SIG-M5 (cell line): Measurements from ENCODE around the gene PPP3CA.
A peak's percentile ranks its signal among the peaks of the same experiment; 100 is the strongest.
"Not testable (repeated sequence)": the region's sequence is repeated elsewhere in the genome, so short reads cannot be mapped to it uniquely, and the experiment has no call there.

ENCODE experiments used
- DNase-seq: peaks from one replicate; lab custom pipeline; 2025; lab: John Stamatoyannopoulos, UW

PPP3CA gene

GRCh38 chr4:101101072-101101471, 246.3 kb downstream of the PPP3CA start:
- DNase-seq, result no peak

- no peak for DNase-seq
Observed at GRCh38 chr4:101098666-101099400, 248.5 kb downstream of the PPP3CA start.

GRCh38 chr4:101092609-101093008, 254.7 kb downstream of the PPP3CA start:
- DNase-seq, result not testable (repeated sequence)

- DNase-seq, result no peak
Observed at GRCh38 chr4:101089168-101089567, 258.2 kb downstream of the PPP3CA start.

- DNase-seq, result no peak
Observed at GRCh38 chr4:101086801-101087586, 260.3 kb downstream of the PPP3CA start.

- DNase-seq, result no peak
Observed at GRCh38 chr4:101083131-101083530, 264.2 kb downstream of the PPP3CA start.

GRCh38 chr4:101081695-101082369, 265.5 kb downstream of the PPP3CA start:
- no peak for DNase-seq

- no peak for DNase-seq
Observed at GRCh38 chr4:101081166-101081565, 266.2 kb downstream of the PPP3CA start.

- DNase-seq, result no peak
Observed at GRCh38 chr4:101078950-101079349, 268.4 kb downstream of the PPP3CA start.

GRCh38 chr4:101076032-101076431, 271.3 kb downstream of the PPP3CA start:
- no peak for DNase-seq

GRCh38 chr4:101075536-101075935, 271.8 kb downstream of the PPP3CA start:
- peak; percentile 13 for DNase-seq

GRCh38 chr4:101074326-101074725, 273.0 kb downstream of the PPP3CA start:
- no peak for DNase-seq

- DNase-seq, result no peak
Observed at GRCh38 chr4:101071241-101071640, 276.1 kb downstream of the PPP3CA start.

GRCh38 chr4:101068115-101068514, 279.2 kb downstream of the PPP3CA start:
- no peak for DNase-seq

GRCh38 chr4:101067383-101067782, 279.9 kb downstream of the PPP3CA start:
- DNase-seq, result no peak

GRCh38 chr4:101066626-101067170, 280.6 kb downstream of the PPP3CA start:
- peak; percentile 1 for DNase-seq

- no peak for DNase-seq
Observed at GRCh38 chr4:101065935-101066485, 281.3 kb downstream of the PPP3CA start.

GRCh38 chr4:101065346-101065745, 282.0 kb downstream of the PPP3CA start:
- no peak for DNase-seq

GRCh38 chr4:101064541-101065180, 282.7 kb downstream of the PPP3CA start:
- DNase-seq, result no peak

GRCh38 chr4:101055392-101055791, 291.9 kb downstream of the PPP3CA start:
- no peak for DNase-seq

- no peak for DNase-seq
Observed at GRCh38 chr4:101050837-101051205, 296.5 kb downstream of the PPP3CA start.
